ENCODE data around the gene CYP1A2.

DNA sequence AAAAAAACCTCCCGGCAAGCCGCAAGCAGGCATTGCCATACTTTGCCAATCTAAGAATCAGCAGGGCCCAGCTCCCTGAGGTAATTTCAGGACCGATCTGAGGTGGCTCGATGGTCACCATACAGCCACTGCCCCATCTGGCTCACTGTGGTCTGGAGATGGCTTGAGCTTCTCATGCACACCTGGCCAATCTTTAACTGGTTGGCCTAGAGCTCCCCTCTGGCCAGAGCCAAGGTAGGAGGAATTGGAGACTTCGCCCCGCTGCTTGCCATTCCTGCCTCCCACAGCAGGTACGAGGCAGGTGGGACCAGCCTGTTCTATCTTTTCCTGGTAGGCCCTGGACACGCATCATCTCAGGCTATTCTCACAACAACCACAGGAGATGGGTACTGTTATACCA, 10.1 kb downstream of the CYP1A2 start:
- no peak for TF ChIP-seq POLR2AphosphoS5 (IDR thresholded peaks at IDR 0.05)
- TF ChIP-seq POLR2A (IDR thresholded peaks at IDR 0.05), result no peak
- TF ChIP-seq, protein P1, sequence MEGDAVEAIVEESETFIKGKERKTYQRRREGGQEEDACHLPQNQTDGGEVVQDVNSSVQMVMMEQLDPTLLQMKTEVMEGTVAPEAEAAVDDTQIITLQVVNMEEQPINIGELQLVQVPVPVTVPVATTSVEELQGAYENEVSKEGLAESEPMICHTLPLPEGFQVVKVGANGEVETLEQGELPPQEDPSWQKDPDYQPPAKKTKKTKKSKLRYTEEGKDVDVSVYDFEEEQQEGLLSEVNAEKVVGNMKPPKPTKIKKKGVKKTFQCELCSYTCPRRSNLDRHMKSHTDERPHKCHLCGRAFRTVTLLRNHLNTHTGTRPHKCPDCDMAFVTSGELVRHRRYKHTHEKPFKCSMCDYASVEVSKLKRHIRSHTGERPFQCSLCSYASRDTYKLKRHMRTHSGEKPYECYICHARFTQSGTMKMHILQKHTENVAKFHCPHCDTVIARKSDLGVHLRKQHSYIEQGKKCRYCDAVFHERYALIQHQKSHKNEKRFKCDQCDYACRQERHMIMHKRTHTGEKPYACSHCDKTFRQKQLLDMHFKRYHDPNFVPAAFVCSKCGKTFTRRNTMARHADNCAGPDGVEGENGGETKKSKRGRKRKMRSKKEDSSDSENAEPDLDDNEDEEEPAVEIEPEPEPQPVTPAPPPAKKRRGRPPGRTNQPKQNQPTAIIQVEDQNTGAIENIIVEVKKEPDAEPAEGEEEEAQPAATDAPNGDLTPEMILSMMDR (IDR thresholded peaks at IDR 0.05), result no peak
